Endothelial cell of umbilical vein (primary cell): Measurements from ENCODE around the gene BTN1A1. TPM values are rescaled to one million over a fixed set of nuclear protein-coding genes. Genes with fewer than 3 reads are reported as not detected.

ENCODE experiments used
- BruUV-seq: library from RNA; stranded (reverse); fragments of 400-500 nt; replicated peaks from 2 replicates; lab custom pipeline; 2021; lab: Mats Ljungman, UMichigan
- CTCF ChIA-PET: fragments of 300-600, 350-600 bp; sonication (Branson Sonifier 250); formaldehyde crosslinking; loops from one replicate; lab custom pipeline; 2021; ENCODE audit warnings: antibody characterized with exemption, inconsistent platforms; lab: Charles Lee
- POLR2A ChIA-PET: fragments of 300-600, 350-600 bp; sonication (Branson Sonifier 250); formaldehyde crosslinking; loops from one replicate; lab custom pipeline; 2021; ENCODE audit warnings: antibody characterized with exemption, inconsistent platforms; lab: Charles Lee
- DNase-seq: peaks from one replicate; pipeline ENCODE4 v3.0.0-alpha.2; 2011; ENCODE audit warnings: low read depth, low spot score
- FAIRE-seq: peaks from 2 replicates; lab custom pipeline; 2011; peaks lifted over from hg19 to GRCh38; lab: Jason Lieb, UNC
- H2AFZ ChIP-seq: 2 replicates; pipeline ENCODE4 v1.6.0; 2012; ENCODE audit warnings: low read depth, low read length, control low read depth, inconsistent platforms
- H3K27ac ChIP-seq: 2 replicates; pipeline ENCODE4 v1.5.1; 2011; ENCODE audit warnings: low read depth, mild to moderate bottlenecking, control low read depth, low read length, moderate library complexity; ENCODE audit not compliant: insufficient read depth
- H3K27me3 ChIP-seq, 2 experiments: 2 replicates each; pipeline versions ENCODE4 v1.6.0 to v1.6.1; 2011; ENCODE audit warnings: low read length in 2 of 2, mixed read lengths in 1 of 2; ENCODE audit not compliant: control insufficient read depth in 2 of 2, insufficient read depth in 2 of 2
- H3K36me3 ChIP-seq, 2 experiments: 2 replicates in 1 of 2; 3 replicates in 1 of 2; pipeline ENCODE4 v1.5.1; 2011; ENCODE audit warnings: low read length in 2 of 2, mild to moderate bottlenecking in 1 of 2, moderate library complexity in 1 of 2; ENCODE audit not compliant: control insufficient read depth in 2 of 2, insufficient read depth in 2 of 2; ENCODE audit errors: extremely low read depth in 1 of 2
- H3K4me1 ChIP-seq: 3 replicates; pipeline ENCODE4 v1.5.1; 2011; ENCODE audit warnings: mild to moderate bottlenecking, low read length; ENCODE audit not compliant: control insufficient read depth, insufficient read depth; ENCODE audit errors: extremely low read depth
- H3K4me2 ChIP-seq: 2 replicates; pipeline ENCODE4 v1.6.1; 2011; ENCODE audit warnings: low read length, control low read depth, mixed read lengths; ENCODE audit not compliant: insufficient read depth
- H3K4me3 ChIP-seq, 3 experiments: fragments of 200-600 bp in 1 of 3; sonication (generic), shearing (Covaris generic) in 1 of 3; replicated peaks in 1 of 3; 2 replicates each; pipeline ENCODE4 v1.5.1; 2011 to 2016; ENCODE audit warnings: control low read depth in 3 of 3, low read length in 3 of 3, mild to moderate bottlenecking in 2 of 3, inconsistent platforms in 1 of 3, low read depth in 1 of 3, moderate library complexity in 1 of 3; ENCODE audit not compliant: insufficient read depth in 1 of 3
- H3K79me2 ChIP-seq: 2 replicates; pipeline ENCODE4 v1.6.0; 2012; ENCODE audit warnings: low read length, inconsistent platforms; ENCODE audit not compliant: control insufficient read depth, insufficient read depth
- H3K9ac ChIP-seq: replicated peaks from 2 replicates; pipeline ENCODE3; 2011; ENCODE audit warnings: low read length, control low read depth; ENCODE audit not compliant: insufficient read depth; ENCODE audit errors: extremely low read depth
- H3K9me1 ChIP-seq: replicated peaks from 3 replicates; pipeline ENCODE4 v1.6.0; 2011; ENCODE audit warnings: mild to moderate bottlenecking, low read length; ENCODE audit not compliant: control insufficient read depth, insufficient read depth; ENCODE audit errors: extremely low read depth
- H3K9me3 ChIP-seq: replicated peaks from 2 replicates; pipeline ENCODE4 v1.5.1; 2012; ENCODE audit warnings: low read length, inconsistent platforms; ENCODE audit not compliant: control insufficient read depth, insufficient read depth
- H4K20me1 ChIP-seq: replicated peaks from 2 replicates; pipeline ENCODE3; 2011; ENCODE audit warnings: mild to moderate bottlenecking, low read length; ENCODE audit not compliant: control insufficient read depth, insufficient read depth; ENCODE audit errors: extremely low read depth
- EZH2 ChIP-seq: IDR thresholded peaks from 2 replicates; pipeline ENCODE4 v1.6.1; 2012; ENCODE audit warnings: borderline replicate concordance, low read depth, mild to moderate bottlenecking, moderate library complexity, low read length, inconsistent platforms; ENCODE audit not compliant: severe bottlenecking
- FOS ChIP-seq: IDR thresholded peaks from 2 replicates; pipeline ENCODE4 v1.6.1; 2011; ENCODE audit warnings: mild to moderate bottlenecking, low read length, moderate library complexity, borderline replicate concordance; ENCODE audit not compliant: insufficient read depth
- GATA2 ChIP-seq: IDR thresholded peaks from 2 replicates; pipeline ENCODE4 v1.7.0; 2011; ENCODE audit warnings: low read depth, mild to moderate bottlenecking, moderate library complexity, mixed read lengths, low read length; ENCODE audit not compliant: insufficient read length, insufficient read depth
- JUN ChIP-seq: IDR thresholded peaks from 2 replicates; pipeline ENCODE4 v1.6.1; 2011; ENCODE audit warnings: borderline replicate concordance, low read depth; ENCODE audit not compliant: insufficient read length, insufficient read depth
- MAX ChIP-seq: IDR thresholded peaks from 2 replicates; pipeline ENCODE4 v1.6.1; 2011; ENCODE audit not compliant: insufficient read depth, insufficient read length
- MYC ChIP-seq: IDR thresholded peaks from one replicate; pipeline ENCODE4 v1.6.1; 2011; ENCODE audit warnings: mild to moderate bottlenecking, low read depth, low read length
- POLR2A ChIP-seq: IDR thresholded peaks from 2 replicates; pipeline ENCODE4 v1.6.1; 2012; ENCODE audit warnings: low read depth, mild to moderate bottlenecking, control low read depth, low read length
- POLR2AphosphoS5 ChIP-seq: IDR thresholded peaks from 2 replicates; pipeline ENCODE4 v1.6.1; 2012; ENCODE audit warnings: low read depth, mild to moderate bottlenecking, control low read depth, low read length, moderate library complexity; ENCODE audit not compliant: insufficient read depth
- dilution Hi-C: fragments of 300-500 bp; cut with MboI; formaldehyde crosslinking; loops from one replicate; pipeline ENCODE4 v1.15.0; 2019; ENCODE audit warnings: low sequenced_read_pairs; ENCODE audit not compliant: extremely low pct_ligation_motif_present
- intact Hi-C: fragments of 100-400 bp; cut with micrococcal nuclease; formaldehyde crosslinking; loops from one replicate; pipeline ENCODE4 v1.10.0; 2022
- polyA plus RNA-seq, 4 experiments: library from polyadenylated mRNA; depleted of rRNA in 3 of 4; stranded (reverse) in 3 of 4; unstranded in 1 of 4; fragments of >200 nt; gene quantifications; 2 replicates each; pipeline versions ENCODE4 v1.2.1 to v1.2.3, GENCODE V29; 2011 to 2012; ENCODE audit warnings: missing spikeins in 1 of 4
- total RNA-seq: library from RNA; stranded (reverse); gene quantifications from 2 replicates; pipeline ENCODE4 v1.2.3, GENCODE V29; 2021
- TF ChIP-seq, protein P1 (sequence below), 2 donors: IDR thresholded peaks; 1 replicate in 1 of 2; 2 replicates in 1 of 2; pipeline ENCODE4 v1.5.1; 2011; ENCODE audit warnings: low read length in 2 of 2, mild to moderate bottlenecking in 2 of 2, moderate library complexity in 2 of 2, control low read depth in 1 of 2, inconsistent platforms in 1 of 2, low read depth in 1 of 2; ENCODE audit not compliant: insufficient read depth in 1 of 2; ENCODE audit errors: extremely low read depth in 1 of 2

Gene BTN1A1
- total and polyA plus RNA-seq, 2 donors (not counting 3 experiments of a cell fraction or from before 2014, with no cell fraction given) = not detected

- POLR2A ChIA-PET = no interaction called here
- H2AFZ ChIP-seq = no peak overlapping the region
- DNase-seq (no peak), FAIRE-seq (no peak)
- no peaks in the 10 kb centered on the region for H3K9me3 ChIP-seq
- H3K36me3 ChIP-seq = peaks cover 22 to 35% of the 10 kb centered on the region in 2 experiments
- H3K27me3 ChIP-seq = no peaks in the 10 kb centered on the region
- no peak for TF ChIP-seq MYC
- no peak for TF ChIP-seq GATA2
- TF ChIP-seq POLR2A = no peak
- no peak for TF ChIP-seq EZH2
- no peak for TF ChIP-seq FOS
- no peak for TF ChIP-seq MAX
- no peak for TF ChIP-seq JUN
- TF ChIP-seq, protein P1, sequence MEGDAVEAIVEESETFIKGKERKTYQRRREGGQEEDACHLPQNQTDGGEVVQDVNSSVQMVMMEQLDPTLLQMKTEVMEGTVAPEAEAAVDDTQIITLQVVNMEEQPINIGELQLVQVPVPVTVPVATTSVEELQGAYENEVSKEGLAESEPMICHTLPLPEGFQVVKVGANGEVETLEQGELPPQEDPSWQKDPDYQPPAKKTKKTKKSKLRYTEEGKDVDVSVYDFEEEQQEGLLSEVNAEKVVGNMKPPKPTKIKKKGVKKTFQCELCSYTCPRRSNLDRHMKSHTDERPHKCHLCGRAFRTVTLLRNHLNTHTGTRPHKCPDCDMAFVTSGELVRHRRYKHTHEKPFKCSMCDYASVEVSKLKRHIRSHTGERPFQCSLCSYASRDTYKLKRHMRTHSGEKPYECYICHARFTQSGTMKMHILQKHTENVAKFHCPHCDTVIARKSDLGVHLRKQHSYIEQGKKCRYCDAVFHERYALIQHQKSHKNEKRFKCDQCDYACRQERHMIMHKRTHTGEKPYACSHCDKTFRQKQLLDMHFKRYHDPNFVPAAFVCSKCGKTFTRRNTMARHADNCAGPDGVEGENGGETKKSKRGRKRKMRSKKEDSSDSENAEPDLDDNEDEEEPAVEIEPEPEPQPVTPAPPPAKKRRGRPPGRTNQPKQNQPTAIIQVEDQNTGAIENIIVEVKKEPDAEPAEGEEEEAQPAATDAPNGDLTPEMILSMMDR (IDR thresholded peaks at IDR 0.05; ENCODE audit: extremely low read depth in 1 of 2, insufficient read depth in 1 of 2, low read depth in 1 of 2, low read length in 2 of 2) = no peak
- TF ChIP-seq POLR2AphosphoS5 = no peak
- H3K9ac ChIP-seq = no peak overlapping the region
- dilution Hi-C loops = no loop called here
- H3K79me2 ChIP-seq = no peaks in the 10 kb centered on the region
- H3K4me1 ChIP-seq = peaks cover 5% of the 10 kb centered on the region
- H4K20me1 ChIP-seq = no peaks in the 10 kb centered on the region
- intact Hi-C loops = no loop called here
- H3K9me1 ChIP-seq = no peaks in the 10 kb centered on the region
- BruUV-seq = no TSS peak
- no peak overlapping the region for H3K4me2 ChIP-seq
- CTCF ChIA-PET = no interaction called here
- H3K4me3 ChIP-seq = no peak overlapping the region
- no peak overlapping the region for H3K27ac ChIP-seq
Observed at GRCh38 chr6:26468829-26469228, 31.3 kb upstream of the BTN1A1 start.
